ENCODE measurements around the gene LDOC1.

Gene LDOC1

GRCh38 chrX:141133272-141133671 lies 43.7 kb downstream of the LDOC1 start:
- H3K36me3 ChIP-seq (ENCODE audit: control insufficient read depth, insufficient read depth, low read length), result no peaks in the 10 kb centered on the region
- no peak overlapping the region for H2AFZ ChIP-seq

GRCh38 chrX:141127146-141127545 lies 49.8 kb downstream of the LDOC1 start:
- H3K4me1 ChIP-seq, result no peaks in the 10 kb centered on the region
- H3K79me2 ChIP-seq, result no peaks in the 10 kb centered on the region
- H3K27ac ChIP-seq, result no peak overlapping the region
- H3K9me3 ChIP-seq (ENCODE audit: control insufficient read depth, low read length), result no peaks in the 10 kb centered on the region
- TF ChIP-seq, protein P1, sequence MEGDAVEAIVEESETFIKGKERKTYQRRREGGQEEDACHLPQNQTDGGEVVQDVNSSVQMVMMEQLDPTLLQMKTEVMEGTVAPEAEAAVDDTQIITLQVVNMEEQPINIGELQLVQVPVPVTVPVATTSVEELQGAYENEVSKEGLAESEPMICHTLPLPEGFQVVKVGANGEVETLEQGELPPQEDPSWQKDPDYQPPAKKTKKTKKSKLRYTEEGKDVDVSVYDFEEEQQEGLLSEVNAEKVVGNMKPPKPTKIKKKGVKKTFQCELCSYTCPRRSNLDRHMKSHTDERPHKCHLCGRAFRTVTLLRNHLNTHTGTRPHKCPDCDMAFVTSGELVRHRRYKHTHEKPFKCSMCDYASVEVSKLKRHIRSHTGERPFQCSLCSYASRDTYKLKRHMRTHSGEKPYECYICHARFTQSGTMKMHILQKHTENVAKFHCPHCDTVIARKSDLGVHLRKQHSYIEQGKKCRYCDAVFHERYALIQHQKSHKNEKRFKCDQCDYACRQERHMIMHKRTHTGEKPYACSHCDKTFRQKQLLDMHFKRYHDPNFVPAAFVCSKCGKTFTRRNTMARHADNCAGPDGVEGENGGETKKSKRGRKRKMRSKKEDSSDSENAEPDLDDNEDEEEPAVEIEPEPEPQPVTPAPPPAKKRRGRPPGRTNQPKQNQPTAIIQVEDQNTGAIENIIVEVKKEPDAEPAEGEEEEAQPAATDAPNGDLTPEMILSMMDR (IDR thresholded peaks at IDR 0.05), result no peak
- H3K4me3 ChIP-seq (ENCODE audit: low read depth, low read length), result no peak overlapping the region
- no peaks in the 10 kb centered on the region for H3K36me3 ChIP-seq (ENCODE audit: control insufficient read depth, insufficient read depth, low read length)
- H3K4me2 ChIP-seq (ENCODE audit: low read length), result no peak overlapping the region
- no peak overlapping the region for H2AFZ ChIP-seq
- no peaks in the 10 kb centered on the region for H3K27me3 ChIP-seq (ENCODE audit: control insufficient read depth, insufficient read depth, low read length)
- H3K9ac ChIP-seq, result no peak overlapping the region

More at GRCh38 chrX:141133272-141133671, 43.7 kb downstream of the LDOC1 start:
- Histone ChIP-seq H3K4me1 (no peaks in the 10 kb centered on the region), H3K27ac (no peak overlapping the region), H3K9ac (no peak overlapping the region), H3K4me2 (ENCODE audit: low read length) (no peak overlapping the region), H3K79me2 (no peaks in the 10 kb centered on the region), H3K9me3 (ENCODE audit: control insufficient read depth, low read length) (no peaks in the 10 kb centered on the region), H3K27me3 (ENCODE audit: control insufficient read depth, insufficient read depth, low read length) (no peaks in the 10 kb centered on the region), H3K4me3 (ENCODE audit: low read depth, low read length) (no peak overlapping the region)
- TF ChIP-seq, protein P1 (IDR thresholded peaks at IDR 0.05), result no peak
